HepG2 (cell line): Measurements from ENCODE around the gene LAMB2. TPM values are rescaled to one million over a fixed set of nuclear protein-coding genes. Genes with fewer than 3 reads are reported as not detected.

ENCODE experiments used
- ATF1 ChIP-seq: IDR thresholded peaks from 2 replicates; pipeline ENCODE4 v1.6.1; 2016; ENCODE audit warnings: mild to moderate bottlenecking, control low read depth
- BCL6 ChIP-seq: IDR thresholded peaks from 2 replicates; pipeline ENCODE4 v1.6.1; 2016; ENCODE audit warnings: missing genetic modification reagents, missing compliant biosample characterization
- ERF ChIP-seq: IDR thresholded peaks from 2 replicates; pipeline ENCODE4 v1.6.1; 2018; ENCODE audit warnings: missing biosample characterization, missing genetic modification reagents
- GATAD1 ChIP-seq: IDR thresholded peaks from 2 replicates; pipeline ENCODE4 v1.6.1; 2016; ENCODE audit warnings: missing genetic modification reagents, missing compliant biosample characterization
- HNRNPH1 ChIP-seq: fragments of 200-400 bp; formaldehyde crosslinking; optimal IDR thresholded peaks from 2 replicates; pipeline ENCODE3; 2017; ENCODE audit warnings: mild to moderate bottlenecking, low read depth, low read length
- KLF12 ChIP-seq: sonication (generic); formaldehyde crosslinking; IDR thresholded peaks from 2 replicates; pipeline ENCODE4 v1.4.0; 2020; ENCODE audit warnings: missing genetic modification reagents, borderline replicate concordance
- MIER2 ChIP-seq: IDR thresholded peaks from 2 replicates; pipeline ENCODE4 v1.6.1; 2016; ENCODE audit warnings: missing biosample characterization, missing genetic modification reagents
- MIXL1 ChIP-seq: IDR thresholded peaks from 2 replicates; pipeline ENCODE4 v1.6.1; 2016
- MXD4 ChIP-seq: IDR thresholded peaks from 2 replicates; pipeline ENCODE4 v1.6.1; 2016; ENCODE audit warnings: mild to moderate bottlenecking, missing biosample characterization, missing genetic modification reagents
- NFYB ChIP-seq: sonication (generic); formaldehyde crosslinking; IDR thresholded peaks from 2 replicates; pipeline ENCODE4 v1.4.0; 2020; ENCODE audit warnings: missing genetic modification reagents
- NPAS2 ChIP-seq: sonication (generic); formaldehyde crosslinking; IDR thresholded peaks from 2 replicates; pipeline ENCODE4 v1.8.0; 2022; ENCODE audit warnings: mild to moderate bottlenecking, missing genetic modification reagents, borderline replicate concordance
- PTBP1 ChIP-seq: fragments of 200-400 bp; formaldehyde crosslinking; IDR thresholded peaks from 2 replicates; pipeline ENCODE4 v1.6.1; 2018; ENCODE audit warnings: low read length, low read depth; ENCODE audit not compliant: poor library complexity, severe bottlenecking
- SUZ12 ChIP-seq: fragments of 150-350 bp; IDR thresholded peaks from 2 replicates; pipeline ENCODE4 v1.6.1; 2014; ENCODE audit warnings: low read depth, low read length
- TBX3 ChIP-seq: fragments of 450-650 bp; IDR thresholded peaks from 2 replicates; pipeline ENCODE4 v1.6.1; 2017; ENCODE audit warnings: antibody characterized with exemption, mild to moderate bottlenecking, inconsistent platforms, borderline replicate concordance
- ZBTB43 ChIP-seq: sonication (generic); formaldehyde crosslinking; conservative IDR thresholded peaks from 2 replicates; pipeline ENCODE4 v1.4.0; 2020; ENCODE audit warnings: missing genetic modification reagents
- ZBTB7A ChIP-seq: sonication (generic); formaldehyde crosslinking; IDR thresholded peaks from 2 replicates; pipeline ENCODE4 v1.8.0; 2022; ENCODE audit warnings: mild to moderate bottlenecking, missing genetic modification reagents
- ZNF263 ChIP-seq: sonication (generic); formaldehyde crosslinking; IDR thresholded peaks from 2 replicates; pipeline ENCODE4 v1.4.0; 2020; ENCODE audit warnings: missing genetic modification reagents
- ZNF672 ChIP-seq: sonication (generic); formaldehyde crosslinking; IDR thresholded peaks from 2 replicates; pipeline ENCODE4 v1.8.1; 2022; ENCODE audit warnings: missing genetic modification reagents
- ZNF75D ChIP-seq: sonication (generic); formaldehyde crosslinking; IDR thresholded peaks from 2 replicates; pipeline ENCODE4 v1.8.1; 2023; ENCODE audit warnings: missing genetic modification reagents, mild to moderate bottlenecking, borderline replicate concordance
- ZNF780A ChIP-seq: sonication (generic); formaldehyde crosslinking; IDR thresholded peaks from 2 replicates; pipeline ENCODE4 v1.8.0; 2022; ENCODE audit warnings: mild to moderate bottlenecking, missing genetic modification reagents, moderate library complexity
- ZNF816 ChIP-seq: sonication (generic); formaldehyde crosslinking; IDR thresholded peaks from 2 replicates; pipeline ENCODE4 v1.8.0; 2022; ENCODE audit warnings: missing genetic modification reagents, mild to moderate bottlenecking, borderline replicate concordance
- ZSCAN31 ChIP-seq: sonication (generic); formaldehyde crosslinking; IDR thresholded peaks from 2 replicates; pipeline ENCODE4 v1.5.0; 2020; ENCODE audit warnings: low read depth, mild to moderate bottlenecking, missing genetic modification reagents
- polyA plus RNA-seq, 8 experiments: library from polyadenylated mRNA; depleted of rRNA in 3 of 8; stranded (reverse) in 7 of 8; unstranded in 1 of 8; fragments of >200 nt; fragmentation: Illumina TruSeq in 4 of 8; extraction: Trizol in 4 of 8; gene quantifications; 2 replicates each; pipeline versions ENCODE4 v1.2.1 to v1.2.3, GENCODE V29; 2011 to 2016; ENCODE audit warnings: low read depth in 4 of 8, missing spikeins in 1 of 8, mixed read lengths in 1 of 8; ENCODE audit not compliant: insufficient read depth in 1 of 8
- total RNA-seq, 5 experiments: library from RNA; depleted of rRNA; stranded (reverse); fragments of >200 nt; fragmentation: Illumina TruSeq; extraction: Trizol; gene quantifications; 2 replicates each; pipeline ENCODE4 v1.2.3, GENCODE V29; 2016; ENCODE audit warnings: low read depth in 1 of 5
- TF ChIP-seq, protein P1 (sequence below), 2 experiments: fragments of 450-650 bp in 1 of 2; sonication (generic) in 1 of 2; formaldehyde crosslinking; IDR thresholded peaks; 2 replicates each; pipeline versions ENCODE4 v1.5.0 to v1.8.0; 2020 to 2022; ENCODE audit warnings: mild to moderate bottlenecking in 1 of 2, missing genetic modification reagents in 1 of 2
- TF ChIP-seq, protein P2 (sequence below): fragments of 450-650 bp; IDR thresholded peaks from 2 replicates; pipeline ENCODE4 v1.6.1; 2017; ENCODE audit warnings: mild to moderate bottlenecking

LAMB2 gene
- total and polyA plus RNA-seq, 2 of the 13 experiments (the other 11 are each of a cell fraction or from before 2014, with no cell fraction given): 208 to 443 TPM

- TF ChIP-seq ZSCAN31 (CRISPR knock-in tag) (no peak), TBX3 (no peak), ZNF263 (CRISPR knock-in tag) (peak; percentile 36; the same call in 1 of the 2 replicates), HNRNPH1 (no peak), ZNF780A (CRISPR knock-in tag) (peak; percentile 76; the same call in 1 of the 2 replicates), BCL6 (CRISPR knock-in tag) (no peak), ZBTB43 (peak; percentile 54; the same call in 1 of the 2 replicates), ZBTB7A (CRISPR knock-in tag) (peak; percentile 26; the same call in 1 of the 2 replicates), MIER2 (CRISPR knock-in tag) (no peak), ERF (peak; percentile 60; the same call in 1 of the 2 replicates), ATF1 (CRISPR knock-in tag) (no peak), SUZ12 (no peak), KLF12 (0 out of 2 replicates have a peak, but pooled peaks have one; percentile 68), NFYB (CRISPR knock-in tag) (no peak), GATAD1 (CRISPR knock-in tag) (no peak), NPAS2 (CRISPR knock-in tag) (no peak), MIXL1 (CRISPR knock-in tag) (peak; percentile 52; the same call in 1 of the 2 replicates), ZNF816 (CRISPR knock-in tag) (peak; percentile 73; the same call in 1 of the 2 replicates), ZNF75D (CRISPR knock-in tag) (no peak), PTBP1 (peak; percentile 44), ZNF672 (CRISPR knock-in tag) (no peak), MXD4 (0 out of 2 replicates have a peak, but pooled peaks have one; percentile 34)
- TF ChIP-seq, protein P1, sequence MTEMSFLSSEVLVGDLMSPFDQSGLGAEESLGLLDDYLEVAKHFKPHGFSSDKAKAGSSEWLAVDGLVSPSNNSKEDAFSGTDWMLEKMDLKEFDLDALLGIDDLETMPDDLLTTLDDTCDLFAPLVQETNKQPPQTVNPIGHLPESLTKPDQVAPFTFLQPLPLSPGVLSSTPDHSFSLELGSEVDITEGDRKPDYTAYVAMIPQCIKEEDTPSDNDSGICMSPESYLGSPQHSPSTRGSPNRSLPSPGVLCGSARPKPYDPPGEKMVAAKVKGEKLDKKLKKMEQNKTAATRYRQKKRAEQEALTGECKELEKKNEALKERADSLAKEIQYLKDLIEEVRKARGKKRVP (CRISPR knock-in tag; IDR thresholded peaks at IDR 0.05): peak in 1 of 2 experiments; percentile 40; a peak in 1 of 4 replicates
- TF ChIP-seq, protein P2, sequence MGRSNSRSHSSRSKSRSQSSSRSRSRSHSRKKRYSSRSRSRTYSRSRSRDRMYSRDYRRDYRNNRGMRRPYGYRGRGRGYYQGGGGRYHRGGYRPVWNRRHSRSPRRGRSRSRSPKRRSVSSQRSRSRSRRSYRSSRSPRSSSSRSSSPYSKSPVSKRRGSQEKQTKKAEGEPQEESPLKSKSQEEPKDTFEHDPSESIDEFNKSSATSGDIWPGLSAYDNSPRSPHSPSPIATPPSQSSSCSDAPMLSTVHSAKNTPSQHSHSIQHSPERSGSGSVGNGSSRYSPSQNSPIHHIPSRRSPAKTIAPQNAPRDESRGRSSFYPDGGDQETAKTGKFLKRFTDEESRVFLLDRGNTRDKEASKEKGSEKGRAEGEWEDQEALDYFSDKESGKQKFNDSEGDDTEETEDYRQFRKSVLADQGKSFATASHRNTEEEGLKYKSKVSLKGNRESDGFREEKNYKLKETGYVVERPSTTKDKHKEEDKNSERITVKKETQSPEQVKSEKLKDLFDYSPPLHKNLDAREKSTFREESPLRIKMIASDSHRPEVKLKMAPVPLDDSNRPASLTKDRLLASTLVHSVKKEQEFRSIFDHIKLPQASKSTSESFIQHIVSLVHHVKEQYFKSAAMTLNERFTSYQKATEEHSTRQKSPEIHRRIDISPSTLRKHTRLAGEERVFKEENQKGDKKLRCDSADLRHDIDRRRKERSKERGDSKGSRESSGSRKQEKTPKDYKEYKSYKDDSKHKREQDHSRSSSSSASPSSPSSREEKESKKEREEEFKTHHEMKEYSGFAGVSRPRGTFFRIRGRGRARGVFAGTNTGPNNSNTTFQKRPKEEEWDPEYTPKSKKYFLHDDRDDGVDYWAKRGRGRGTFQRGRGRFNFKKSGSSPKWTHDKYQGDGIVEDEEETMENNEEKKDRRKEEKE: no peak
Measured at GRCh38 chr3:49132437-49133225, at the start of gene LAMB2 (continued).
